ENCODE measurements around the gene PRPF39.
A peak's percentile ranks its signal among the peaks of the same experiment; 100 is the strongest.
"Not testable (repeated sequence)": the region's sequence is repeated elsewhere in the genome, so short reads cannot be mapped to it uniquely, and the experiment has no call there.

Gene PRPF39, protein sequence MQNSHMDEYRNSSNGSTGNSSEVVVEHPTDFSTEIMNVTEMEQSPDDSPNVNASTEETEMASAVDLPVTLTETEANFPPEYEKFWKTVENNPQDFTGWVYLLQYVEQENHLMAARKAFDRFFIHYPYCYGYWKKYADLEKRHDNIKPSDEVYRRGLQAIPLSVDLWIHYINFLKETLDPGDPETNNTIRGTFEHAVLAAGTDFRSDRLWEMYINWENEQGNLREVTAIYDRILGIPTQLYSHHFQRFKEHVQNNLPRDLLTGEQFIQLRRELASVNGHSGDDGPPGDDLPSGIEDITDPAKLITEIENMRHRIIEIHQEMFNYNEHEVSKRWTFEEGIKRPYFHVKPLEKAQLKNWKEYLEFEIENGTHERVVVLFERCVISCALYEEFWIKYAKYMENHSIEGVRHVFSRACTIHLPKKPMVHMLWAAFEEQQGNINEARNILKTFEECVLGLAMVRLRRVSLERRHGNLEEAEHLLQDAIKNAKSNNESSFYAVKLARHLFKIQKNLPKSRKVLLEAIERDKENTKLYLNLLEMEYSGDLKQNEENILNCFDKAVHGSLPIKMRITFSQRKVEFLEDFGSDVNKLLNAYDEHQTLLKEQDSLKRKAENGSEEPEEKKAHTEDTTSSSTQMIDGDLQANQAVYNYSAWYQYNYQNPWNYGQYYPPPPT

DNA sequence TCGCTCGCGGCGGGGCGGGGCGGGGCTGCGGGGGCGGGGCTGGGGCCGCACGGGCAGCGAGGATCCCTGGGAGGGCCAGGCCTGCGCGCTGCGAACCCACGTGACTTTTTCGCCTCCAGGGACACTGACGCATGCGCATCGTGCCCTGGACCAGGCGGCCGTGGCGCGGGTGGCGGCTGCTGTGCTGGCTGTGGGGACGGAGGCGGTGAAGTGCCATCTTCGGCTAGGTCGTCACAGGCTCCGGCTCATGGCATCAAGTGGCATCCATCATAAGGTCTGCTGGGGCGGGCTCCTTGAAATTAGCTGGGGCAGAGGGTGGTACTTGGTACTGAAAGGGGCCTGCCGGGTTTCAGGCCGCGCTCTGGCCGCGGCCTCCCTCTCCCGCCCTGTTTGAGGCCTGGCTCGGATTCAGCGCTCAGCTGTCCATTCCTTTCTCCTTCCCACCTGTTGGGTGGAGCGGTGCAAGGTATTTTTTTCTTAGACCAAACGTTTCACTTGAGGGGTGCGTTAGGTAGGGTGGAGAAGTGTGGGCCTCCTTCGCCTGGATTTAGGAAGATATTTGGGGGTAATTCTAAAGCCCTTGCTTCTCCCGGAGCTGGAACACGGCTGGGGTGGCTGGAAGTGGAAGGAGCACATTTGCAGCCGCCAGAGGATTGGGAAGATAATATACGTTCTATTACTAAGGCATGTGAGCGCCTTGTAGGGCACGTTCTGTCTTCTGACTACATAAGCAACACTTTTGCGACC is at the start of gene PRPF39:
PRPF39 (plus strand) TSS at position 141 of the 747 bp plus-strand sequence. CDS start 11,124 bp downstream, outside the sequence.
- peak; percentile 97 for DNase-seq

DNA sequence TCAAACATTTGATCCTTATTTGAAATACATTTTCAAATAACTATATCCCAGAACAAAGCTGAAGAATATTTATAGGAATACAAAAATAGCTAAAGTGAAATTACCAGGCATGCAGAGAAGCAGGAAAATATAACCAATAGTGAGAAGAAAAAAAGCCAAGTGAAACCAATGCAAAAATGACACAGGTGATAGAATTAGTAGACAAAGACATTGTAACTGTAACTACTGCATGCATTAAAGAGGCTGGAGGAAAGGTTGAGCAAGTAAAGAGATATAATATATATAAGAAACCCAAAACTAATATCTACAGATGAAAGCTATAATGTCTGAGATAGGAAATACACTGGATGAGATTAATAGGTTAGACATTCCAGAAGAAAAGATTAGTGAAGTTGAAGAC is 49.2 kb upstream of the PRPF39 start:
- no peak for DNase-seq

DNA sequence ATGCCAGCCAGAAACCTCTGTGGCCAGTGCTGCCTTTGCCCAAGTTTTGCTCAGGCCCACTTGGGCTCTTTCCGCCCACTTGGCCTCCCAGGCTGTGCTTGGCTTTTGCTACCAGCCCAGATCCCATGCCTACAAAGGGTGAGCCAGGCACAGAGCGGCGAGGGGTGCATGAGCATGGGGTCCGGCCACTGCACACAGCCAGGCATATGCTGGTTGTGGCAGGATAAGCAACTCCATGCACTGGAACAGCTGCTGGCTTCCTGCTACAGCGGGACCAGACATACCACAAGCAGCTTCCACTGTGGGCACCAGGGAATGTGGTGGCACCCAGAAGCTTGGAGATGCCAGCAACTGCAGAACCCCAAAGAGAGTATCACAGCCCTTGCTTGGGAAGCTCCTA is 45.7 kb upstream of the PRPF39 start:
- DNase-seq, result no peak

DNA sequence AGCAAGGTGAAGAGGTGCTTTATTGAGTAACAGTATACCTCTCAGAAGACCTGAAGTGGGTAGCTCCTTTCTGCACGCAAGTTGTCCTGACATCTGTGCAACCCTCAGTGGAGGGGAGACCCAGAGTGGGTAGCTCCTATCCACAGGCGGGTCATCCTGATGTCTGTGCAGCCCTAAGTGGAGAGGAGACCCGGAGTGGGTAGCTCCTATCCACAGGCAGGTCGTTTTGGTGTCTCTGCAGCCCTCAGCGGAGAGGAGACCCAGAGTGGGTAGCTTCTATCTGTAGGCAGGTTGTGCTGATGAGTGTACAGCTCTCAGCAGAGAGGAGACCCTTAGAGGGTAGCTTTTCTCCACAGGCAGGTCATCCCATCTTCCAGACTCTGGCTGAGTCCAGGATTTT is 45.1 kb upstream of the PRPF39 start:
- DNase-seq, result no peak

DNA sequence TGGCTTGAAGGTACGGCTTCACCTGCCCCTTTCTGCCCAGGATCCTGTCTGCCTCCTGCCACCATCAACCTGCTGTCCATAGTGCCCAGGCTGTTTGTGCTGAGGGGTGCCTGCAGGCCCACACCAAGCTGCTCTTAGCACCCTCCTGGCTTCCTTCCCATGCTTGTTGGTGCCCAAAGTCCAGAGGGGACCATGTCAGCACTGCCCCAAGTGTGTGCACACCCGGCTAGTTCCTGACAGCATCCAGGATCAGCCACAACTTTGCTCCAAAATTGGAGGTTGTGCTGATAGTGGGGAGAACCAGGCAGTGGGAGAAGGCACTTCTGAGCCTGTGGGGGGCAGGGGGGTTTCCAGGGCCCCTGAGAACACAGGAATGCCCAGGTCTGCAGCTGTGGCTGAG is 44.5 kb upstream of the PRPF39 start:
- no peak for DNase-seq

DNA sequence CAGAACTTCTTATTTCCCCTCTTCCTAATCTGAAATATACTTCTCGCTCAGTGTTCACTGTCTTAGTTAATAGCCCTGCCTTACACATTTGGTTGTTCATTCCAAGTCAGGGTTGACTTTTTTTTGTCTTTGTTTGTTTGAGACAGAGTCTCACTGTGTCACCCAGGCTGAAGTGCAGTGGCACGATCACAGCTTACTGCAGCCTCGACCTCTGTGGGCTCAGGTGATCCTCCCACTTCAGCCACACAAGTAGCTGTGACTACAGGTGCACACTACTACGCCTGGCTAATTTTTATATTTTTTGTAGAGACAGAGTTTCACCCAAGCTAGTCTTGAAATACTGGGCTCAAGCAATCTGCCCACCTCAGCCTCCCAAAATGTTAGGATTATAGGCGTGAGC is 42.3 kb upstream of the PRPF39 start:
- no peak for DNase-seq

DNA sequence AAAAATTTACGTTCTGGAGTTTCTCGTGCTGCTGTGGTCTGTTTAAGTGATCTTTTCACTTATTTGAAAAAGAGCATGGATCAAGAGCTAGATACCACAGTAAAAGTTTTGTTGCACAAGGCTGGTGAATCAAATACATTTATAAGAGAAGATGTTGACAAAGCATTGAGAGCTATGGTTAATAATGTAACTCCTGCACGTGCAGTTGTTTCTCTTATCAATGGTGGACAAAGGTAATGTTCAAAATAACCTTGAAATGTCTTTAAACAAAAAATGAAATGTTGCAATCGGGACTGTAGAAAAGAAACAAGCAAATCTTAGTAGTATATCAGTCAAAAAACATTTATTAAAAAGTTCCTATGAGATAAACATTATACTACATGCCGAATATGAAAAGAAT is 39.3 kb upstream of the PRPF39 start:
- DNase-seq, result no peak

DNA sequence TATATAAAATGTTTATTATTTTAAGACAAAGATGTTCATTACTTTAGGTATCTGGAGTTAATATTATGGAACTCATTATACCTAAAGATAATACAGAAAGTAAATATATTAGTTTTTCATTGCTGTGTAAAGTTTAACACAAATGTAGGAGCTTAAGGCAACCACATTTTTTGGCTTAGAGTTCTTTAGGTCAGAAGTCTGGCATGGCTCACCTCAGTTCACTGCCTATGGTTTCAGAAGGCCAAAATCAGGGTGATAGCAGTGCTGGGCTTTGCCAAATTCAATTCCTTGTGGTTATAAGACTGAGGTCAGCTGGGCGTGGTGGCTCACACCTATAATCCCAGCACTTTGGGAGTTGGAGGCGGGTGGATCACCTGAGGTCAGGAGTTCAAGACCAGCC is 35.5 kb upstream of the PRPF39 start:
- no peak for DNase-seq

DNA sequence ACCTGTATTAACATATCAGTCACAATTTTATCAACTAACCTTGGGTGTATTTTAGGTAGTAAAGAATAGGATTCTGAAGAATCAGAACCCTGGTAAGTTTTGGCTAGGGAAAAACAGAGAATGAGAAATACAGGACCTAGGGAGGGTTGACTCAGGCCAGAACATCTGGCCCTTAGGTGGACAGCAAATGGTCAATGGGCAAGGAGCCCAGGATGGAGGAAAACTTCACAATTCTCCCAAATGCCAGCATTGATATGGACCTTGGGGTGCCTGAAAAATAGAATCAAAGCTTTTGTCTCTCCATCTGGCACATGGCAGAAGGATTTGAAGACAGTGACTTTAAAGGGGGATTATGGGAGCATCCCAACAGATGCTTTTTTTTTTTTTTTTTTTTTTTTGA is 32.7 kb upstream of the PRPF39 start:
- DNase-seq, result no peak

DNA sequence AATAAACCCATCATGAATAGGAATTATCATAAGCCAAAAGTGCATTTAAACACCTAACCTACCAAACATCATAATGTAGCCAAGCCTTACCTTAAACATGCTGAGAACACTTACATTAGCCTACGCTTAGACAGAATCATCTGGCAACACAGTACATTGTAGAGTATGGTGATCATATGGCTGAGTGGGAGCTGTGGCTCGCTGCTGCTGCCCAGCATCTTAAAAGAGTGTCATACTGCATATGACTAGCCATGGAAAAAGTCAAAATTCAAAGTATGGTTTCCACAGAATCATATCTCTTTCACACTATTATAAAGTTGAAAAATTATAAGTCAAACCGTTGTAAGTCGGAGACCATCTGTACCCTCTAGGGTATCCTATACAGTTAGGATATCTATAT is 32.0 kb upstream of the PRPF39 start:
- DNase-seq, result no peak

DNA sequence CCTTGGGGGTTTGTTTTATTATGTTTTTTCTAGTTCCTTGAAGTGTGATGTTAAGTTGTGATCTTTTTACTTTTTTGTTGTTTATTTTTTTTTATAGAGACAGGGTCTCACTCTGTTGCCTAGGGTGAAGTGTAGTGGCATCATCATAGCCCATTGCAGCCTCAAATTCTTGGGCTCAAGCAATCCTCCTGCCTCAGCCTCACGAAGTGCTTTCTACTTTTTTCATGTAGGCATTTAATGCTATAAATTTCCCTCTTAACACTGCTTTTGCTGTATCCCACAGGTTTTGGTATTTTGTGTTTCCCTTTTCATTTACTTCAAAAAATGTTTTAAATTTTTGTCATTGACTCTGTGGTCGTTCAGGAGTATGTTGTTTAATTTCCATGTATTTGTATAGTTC is 26.6 kb upstream of the PRPF39 start:
- DNase-seq, result no peak

DNA sequence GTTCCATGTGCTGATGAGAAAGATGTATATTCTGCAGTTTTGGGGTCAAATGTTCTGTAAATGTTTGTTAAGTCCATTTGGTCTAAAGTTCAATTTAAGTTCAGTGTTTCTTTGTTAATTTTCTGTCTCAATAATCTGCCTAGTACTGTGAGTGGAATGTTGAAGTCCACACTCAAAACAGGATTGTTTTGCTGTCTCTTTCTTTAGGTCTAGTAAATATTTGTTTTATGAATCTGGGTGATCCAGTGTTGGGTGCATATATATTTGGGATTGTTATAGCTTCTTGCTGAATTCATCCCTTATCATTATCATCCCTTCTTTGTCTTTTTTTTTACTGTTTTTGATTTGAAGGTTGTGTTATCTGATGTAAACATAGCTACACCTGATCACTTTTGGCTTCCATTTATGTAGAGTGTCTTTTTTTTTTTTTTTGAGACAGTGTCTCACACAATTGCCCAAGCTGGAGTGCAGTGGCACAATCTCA is 26.0 kb upstream of the PRPF39 start:
- DNase-seq, result no peak

DNA sequence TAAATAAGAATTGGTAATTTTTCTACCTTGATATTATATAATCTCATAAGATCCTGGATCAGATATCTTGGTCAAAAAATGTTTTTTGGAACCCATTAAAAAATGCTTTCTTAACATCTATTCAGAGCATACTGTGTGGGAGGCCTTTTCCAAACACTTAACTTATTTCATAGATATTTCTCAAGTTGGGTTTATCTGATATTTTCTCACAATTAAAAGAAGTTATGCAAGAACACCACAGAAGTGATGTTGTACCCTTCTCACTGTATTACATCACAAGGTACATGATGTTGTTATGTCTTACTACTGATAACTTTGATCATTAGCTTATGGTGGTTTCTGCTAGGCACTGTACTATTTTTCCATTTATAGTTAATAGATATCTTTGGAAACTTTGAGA is 23.4 kb upstream of the PRPF39 start:
- DNase-seq, result no peak

DNA sequence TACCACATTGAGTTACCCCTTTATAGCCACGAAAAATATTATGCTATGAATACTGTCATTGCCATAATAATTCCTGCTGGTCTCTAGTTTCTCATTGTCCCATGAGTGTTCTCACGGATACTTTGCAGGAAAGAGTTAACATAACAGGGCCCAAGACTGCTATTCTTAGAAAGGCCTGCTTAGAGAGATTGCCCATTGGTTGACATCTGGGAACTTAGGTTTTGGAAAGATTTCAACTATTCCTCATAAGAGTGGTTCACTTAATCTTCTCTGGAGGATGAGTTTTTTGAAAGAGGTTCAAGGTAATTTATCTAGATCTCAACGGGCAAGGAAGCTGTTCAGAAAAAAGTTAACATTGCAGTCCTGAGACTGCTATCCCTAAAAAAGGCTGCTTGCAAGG is 18.4 kb upstream of the PRPF39 start:
- no peak for DNase-seq

DNA sequence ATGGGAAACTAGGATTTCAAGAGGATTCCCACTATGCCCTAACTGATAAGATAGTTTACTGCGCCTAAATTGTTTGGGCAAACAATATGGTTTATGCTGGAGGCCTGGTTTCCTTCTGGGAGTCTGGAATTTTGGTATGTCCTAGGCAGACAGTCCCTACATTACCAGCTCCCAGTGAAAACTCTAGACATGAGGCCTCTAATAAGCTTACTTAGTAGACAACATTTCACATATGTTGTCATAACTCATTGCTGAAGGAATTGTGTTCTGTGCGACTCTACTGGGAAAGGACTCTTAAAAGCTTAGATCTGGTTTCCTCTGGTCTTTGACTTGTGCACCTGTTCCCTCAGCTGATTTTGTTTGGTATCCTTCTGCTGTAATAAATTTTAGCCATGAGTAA is 18.0 kb upstream of the PRPF39 start:
- no peak for DNase-seq

DNA sequence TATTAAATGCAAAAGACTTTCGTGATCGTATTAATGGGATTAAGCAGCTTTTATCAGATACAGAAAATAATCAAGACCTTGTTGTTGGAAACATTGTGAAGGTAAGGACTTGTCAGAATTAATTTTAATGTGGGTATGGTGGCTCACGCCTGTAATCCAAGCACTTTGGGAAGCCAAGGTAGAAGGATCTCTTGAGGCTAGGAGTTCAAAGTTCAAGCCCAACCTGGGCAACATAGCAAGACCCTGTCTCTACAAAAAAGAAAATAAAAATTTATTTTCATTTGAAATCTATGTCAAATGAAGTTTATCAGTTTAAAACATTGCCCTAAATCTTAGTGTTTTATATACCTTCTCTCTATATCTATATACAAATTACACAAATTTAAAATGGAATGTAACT is 17.2 kb upstream of the PRPF39 start:
- no peak for DNase-seq

DNA sequence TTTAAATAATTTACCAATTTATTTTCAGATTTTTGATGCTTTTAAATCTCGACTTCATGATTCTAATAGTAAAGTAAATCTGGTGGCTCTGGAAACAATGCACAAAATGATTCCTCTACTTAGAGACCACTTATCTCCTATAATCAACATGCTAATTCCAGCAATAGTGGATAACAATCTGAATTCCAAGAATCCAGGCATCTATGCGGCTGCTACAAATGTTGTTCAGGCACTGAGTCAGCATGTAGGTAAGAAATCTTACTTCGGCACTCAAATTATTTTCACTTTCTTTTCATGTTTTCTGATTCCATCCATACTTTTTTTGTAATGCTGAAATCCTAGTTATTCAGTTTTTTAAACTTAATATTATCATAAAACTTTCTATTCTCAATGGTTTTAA is 15.5 kb upstream of the PRPF39 start:
- no peak for DNase-seq

DNA sequence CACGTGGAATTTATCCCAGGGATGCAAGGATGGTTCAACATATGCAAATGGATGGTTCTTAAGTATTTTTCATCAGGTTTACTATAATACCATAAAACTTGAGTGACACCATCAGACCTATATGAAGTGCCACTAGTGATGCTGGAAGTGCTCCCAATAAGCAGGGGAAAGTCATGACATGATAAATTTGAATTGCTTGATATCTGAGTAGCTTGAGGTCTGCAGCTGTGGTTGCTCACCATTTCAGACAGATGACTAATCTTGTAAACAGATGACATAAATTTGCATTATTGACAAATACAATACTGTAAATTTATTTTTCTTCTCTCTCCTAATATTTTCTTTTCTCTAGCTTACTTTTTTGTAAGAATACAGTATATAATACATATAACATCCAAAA is 13.7 kb upstream of the PRPF39 start:
- no peak for DNase-seq

DNA sequence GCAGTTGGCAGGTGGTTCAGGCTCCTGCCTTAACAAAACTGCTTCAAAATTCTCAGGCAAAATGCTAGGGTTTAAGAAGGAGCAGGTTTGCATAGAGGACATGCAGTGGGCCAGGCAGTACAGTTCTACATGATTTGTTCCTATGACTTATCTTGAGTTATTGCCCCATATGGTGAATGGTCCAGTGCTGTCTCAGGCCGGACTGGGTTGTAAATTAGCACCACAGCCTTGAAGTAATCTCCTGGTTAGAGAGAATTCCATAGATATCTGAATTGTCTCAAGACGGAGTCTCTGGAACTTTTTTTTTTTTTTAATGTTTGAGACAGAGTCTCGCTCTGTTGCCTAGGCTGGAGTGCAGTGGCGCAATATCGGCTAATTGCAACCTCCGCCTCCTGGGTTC is 11.8 kb upstream of the PRPF39 start:
- DNase-seq, result no peak

DNA sequence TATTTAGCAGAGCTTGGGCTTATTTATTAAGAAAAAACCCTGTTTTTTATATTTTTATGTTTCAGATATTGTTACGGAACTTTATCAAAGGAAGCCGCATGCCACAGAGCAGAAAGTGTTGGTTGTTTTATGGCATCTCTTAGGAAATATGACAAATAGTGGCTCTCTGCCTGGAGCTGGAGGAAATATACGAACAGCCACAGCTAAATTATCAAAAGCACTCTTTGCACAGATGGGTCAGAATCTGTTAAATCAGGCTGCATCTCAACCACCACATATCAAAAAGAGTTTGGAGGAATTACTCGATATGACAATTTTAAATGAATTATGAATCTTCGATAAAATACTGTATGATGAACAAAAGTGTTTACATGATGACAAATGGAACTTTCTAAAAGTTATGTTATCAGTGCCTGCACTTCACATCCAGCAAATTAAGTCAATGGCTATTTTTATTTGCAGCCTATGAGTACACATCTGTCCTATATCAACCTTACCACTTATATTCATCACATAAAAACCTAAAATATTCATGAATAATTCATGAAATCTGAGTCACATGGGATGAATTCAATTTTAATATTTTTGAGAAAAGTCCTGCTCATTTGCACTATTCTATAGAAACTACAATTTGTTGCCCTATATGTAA is 10.6 kb upstream of the PRPF39 start:
- DNase-seq, result no peak

DNA sequence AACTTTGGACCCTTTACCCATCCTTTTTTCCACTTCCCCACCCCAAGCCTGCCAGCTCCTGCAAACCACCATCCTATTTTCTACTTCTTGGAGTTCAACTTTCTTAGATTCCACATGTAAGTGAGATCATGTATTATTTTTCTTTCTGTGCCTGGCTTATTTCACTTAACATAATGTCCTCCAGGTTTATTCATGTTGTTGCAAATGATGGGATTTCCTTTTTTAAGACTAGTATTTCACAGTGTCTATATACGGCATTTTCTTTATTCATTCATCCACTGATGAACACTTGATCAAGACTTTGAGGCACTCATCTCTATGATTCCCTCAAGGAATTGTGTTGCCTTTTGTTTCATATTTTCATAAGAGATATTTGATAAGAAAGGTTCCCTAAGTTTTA is 5.6 kb upstream of the PRPF39 start:
- DNase-seq, result no peak

DNA sequence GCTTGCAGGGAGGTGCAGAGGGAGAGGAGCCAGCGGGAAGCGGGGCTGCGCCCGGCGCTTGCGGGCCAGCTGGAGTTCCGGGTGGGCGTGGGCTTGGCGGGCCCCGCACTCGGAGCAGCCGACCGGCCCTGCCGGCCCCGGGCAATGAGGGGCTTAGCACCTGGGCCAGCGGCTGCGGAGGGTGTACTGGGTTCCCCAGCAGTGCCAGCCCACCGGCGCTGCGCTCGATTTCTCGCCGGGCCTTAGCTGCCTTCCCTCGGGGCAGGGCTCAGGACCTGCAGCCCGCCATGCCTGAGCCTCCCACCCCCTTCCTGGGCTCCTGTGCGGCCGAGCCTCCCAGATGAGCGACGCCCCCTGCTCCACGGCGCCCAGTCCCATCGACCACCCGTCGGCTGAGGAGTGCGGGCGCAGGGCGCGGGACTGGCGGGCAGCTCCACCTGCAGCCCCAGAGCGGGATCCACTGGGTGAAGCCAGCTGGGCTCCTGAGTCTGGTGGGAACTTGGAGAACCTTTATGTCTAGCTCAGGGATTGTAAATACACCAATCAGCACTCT is 3.4 kb upstream of the PRPF39 start:
- not testable (repeated sequence) for DNase-seq

DNA sequence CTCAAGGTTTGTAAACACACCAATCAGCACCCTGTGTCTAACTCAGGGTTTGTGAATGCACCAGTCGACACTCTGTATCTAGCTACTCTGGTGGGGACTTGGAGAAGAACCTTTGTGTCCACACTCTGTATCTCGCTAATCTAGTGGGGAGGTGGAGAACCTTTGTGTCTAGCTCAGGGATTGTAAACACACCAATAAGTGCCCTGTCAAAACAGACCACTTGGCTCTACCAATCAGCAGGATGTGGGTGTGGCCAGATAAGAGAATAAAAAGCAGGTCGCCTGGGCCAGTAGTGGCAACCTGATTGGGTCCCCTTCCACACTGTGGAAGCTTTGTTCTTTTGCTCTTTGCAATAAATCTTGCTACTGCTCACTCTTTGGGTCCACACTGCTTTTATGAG is 2.8 kb upstream of the PRPF39 start:
- DNase-seq, result not testable (repeated sequence)
